Osteoblast (primary cell): ENCODE measurements around the gene DPH2. TPM values are rescaled to one million over a fixed set of nuclear protein-coding genes. Genes with fewer than 3 reads are reported as not detected.

ENCODE experiments used
- DNase-seq: peaks from one replicate; pipeline ENCODE4 v3.0.0; 2011; ENCODE audit warnings: low spot score, mixed read lengths; ENCODE audit not compliant: insufficient read length; ENCODE audit errors: missing footprints
- H2AFZ ChIP-seq: 2 replicates; pipeline ENCODE4 v1.6.0; 2011; ENCODE audit warnings: mild to moderate bottlenecking, low read length
- H3K27ac ChIP-seq: 2 replicates; pipeline ENCODE4 v1.5.1; 2011; ENCODE audit warnings: mild to moderate bottlenecking, low read depth, low read length, moderate library complexity
- H3K27me3 ChIP-seq: 2 replicates; pipeline ENCODE4 v1.6.0; 2012; ENCODE audit warnings: mild to moderate bottlenecking, control low read depth, inconsistent platforms, low read length, moderate library complexity; ENCODE audit not compliant: insufficient read depth
- H3K36me3 ChIP-seq: 2 replicates; pipeline ENCODE4 v1.5.1; 2011; ENCODE audit warnings: mild to moderate bottlenecking, low read length, control low read depth, moderate library complexity; ENCODE audit not compliant: insufficient read depth
- H3K4me1 ChIP-seq: 2 replicates; pipeline ENCODE4 v1.5.1; 2011; ENCODE audit warnings: mild to moderate bottlenecking, low read length, control low read depth, moderate library complexity; ENCODE audit not compliant: insufficient read depth
- H3K4me2 ChIP-seq: 2 replicates; pipeline ENCODE4 v1.6.0; 2011; ENCODE audit warnings: mild to moderate bottlenecking, low read length; ENCODE audit not compliant: insufficient read depth
- H3K4me3 ChIP-seq: fragments of 200-600 bp; sonication (generic); 3 replicates; pipeline ENCODE4 v1.5.1; 2012; ENCODE audit warnings: mild to moderate bottlenecking, low read length, inconsistent platforms; ENCODE audit not compliant: insufficient read depth
- H3K79me2 ChIP-seq: 2 replicates; pipeline ENCODE4 v1.6.0; 2012; ENCODE audit warnings: mild to moderate bottlenecking, low read length, control low read depth, inconsistent platforms; ENCODE audit not compliant: insufficient read depth
- H3K9me3 ChIP-seq: 2 replicates; pipeline ENCODE4 v1.5.1; 2011; ENCODE audit warnings: low read depth, low read length, control low read depth
- H4K20me1 ChIP-seq: 2 replicates; pipeline ENCODE4 v1.6.0; 2012; ENCODE audit warnings: mild to moderate bottlenecking, low read length, control low read depth; ENCODE audit not compliant: insufficient read depth
- total RNA-seq: library from RNA; depleted of rRNA; stranded (reverse); fragments of >200 nt; gene quantifications from 2 replicates; pipeline ENCODE4 v1.2.3, GENCODE V29; 2012
- TF ChIP-seq, protein P1 (sequence below): IDR thresholded peaks from 2 replicates; pipeline ENCODE4 v1.5.1; 2011; ENCODE audit warnings: mild to moderate bottlenecking, low read depth, low read length, moderate library complexity; ENCODE audit errors: extremely low read depth

The DPH2 gene
- total RNA-seq, 1 donor, result 15.6 TPM

DNA sequence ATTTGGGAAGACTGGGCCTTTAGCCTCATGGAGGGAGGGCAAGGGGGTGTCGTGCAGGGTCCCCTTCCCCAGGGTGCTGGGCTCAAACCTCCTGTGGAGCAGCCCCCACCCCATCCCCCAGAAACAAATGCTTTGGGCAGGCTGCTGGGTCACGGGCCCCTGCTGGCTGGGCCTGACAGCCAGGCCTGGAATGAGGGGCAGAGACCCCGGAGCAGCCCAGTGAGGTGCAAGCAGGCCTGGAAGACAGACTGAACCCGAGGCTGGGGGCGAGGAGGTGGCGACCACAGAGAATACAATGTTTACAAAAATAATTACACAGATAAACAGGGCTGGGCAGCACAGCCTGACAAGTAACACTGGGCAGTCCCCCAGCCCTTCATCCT is 26.9 kb downstream of the DPH2 start:
- Histone ChIP-seq H3K4me3 (no peak overlapping the region), H4K20me1 (no peaks in the 10 kb centered on the region), H3K4me1 (peaks cover 5% of the 10 kb centered on the region), H3K36me3 (no peaks in the 10 kb centered on the region), H3K79me2 (no peaks in the 10 kb centered on the region), H2AFZ (no peak overlapping the region), H3K4me2 (no peak overlapping the region), H3K27ac (no peak overlapping the region), H3K27me3 (no peaks in the 10 kb centered on the region), H3K9me3 (no peaks in the 10 kb centered on the region)
- DNase-seq, result no peak
- TF ChIP-seq, protein P1, sequence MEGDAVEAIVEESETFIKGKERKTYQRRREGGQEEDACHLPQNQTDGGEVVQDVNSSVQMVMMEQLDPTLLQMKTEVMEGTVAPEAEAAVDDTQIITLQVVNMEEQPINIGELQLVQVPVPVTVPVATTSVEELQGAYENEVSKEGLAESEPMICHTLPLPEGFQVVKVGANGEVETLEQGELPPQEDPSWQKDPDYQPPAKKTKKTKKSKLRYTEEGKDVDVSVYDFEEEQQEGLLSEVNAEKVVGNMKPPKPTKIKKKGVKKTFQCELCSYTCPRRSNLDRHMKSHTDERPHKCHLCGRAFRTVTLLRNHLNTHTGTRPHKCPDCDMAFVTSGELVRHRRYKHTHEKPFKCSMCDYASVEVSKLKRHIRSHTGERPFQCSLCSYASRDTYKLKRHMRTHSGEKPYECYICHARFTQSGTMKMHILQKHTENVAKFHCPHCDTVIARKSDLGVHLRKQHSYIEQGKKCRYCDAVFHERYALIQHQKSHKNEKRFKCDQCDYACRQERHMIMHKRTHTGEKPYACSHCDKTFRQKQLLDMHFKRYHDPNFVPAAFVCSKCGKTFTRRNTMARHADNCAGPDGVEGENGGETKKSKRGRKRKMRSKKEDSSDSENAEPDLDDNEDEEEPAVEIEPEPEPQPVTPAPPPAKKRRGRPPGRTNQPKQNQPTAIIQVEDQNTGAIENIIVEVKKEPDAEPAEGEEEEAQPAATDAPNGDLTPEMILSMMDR, result no peak

DNA sequence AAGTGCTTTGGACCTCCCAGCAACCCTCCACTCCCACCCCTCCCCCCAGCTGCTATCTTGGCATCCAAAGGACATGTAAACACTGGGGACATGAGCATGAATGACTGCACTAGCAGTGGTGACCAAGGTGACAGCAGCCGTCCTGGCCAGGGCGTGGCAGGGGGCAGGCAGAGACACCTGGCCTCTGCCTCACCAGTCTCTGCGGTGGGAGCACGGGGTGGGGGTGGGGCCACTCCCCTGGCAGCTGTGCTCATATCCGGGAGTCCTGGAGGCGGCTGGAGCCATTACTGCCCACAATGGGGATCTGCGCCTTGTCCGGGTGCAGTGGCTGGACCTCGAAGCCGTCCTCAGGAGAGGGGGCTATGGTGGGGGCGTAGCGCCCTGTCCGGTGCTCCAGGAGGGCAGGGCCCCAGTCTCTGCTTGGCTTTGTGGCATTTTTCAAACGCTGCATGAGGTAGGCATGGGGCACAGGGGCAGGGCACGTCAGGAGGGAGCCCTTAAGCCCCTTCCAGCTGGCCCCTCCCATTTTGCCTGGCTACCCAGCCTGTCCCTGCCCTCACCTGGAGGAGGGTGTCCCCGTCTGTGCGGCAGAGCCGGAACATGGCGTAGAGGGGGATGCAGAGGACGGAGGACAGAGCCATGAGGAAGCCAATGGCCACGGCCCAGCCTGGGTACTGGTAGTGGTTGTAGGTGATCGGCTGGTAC is 27.6 kb downstream of the DPH2 start:
- DNase-seq, result no peak
- no peak overlapping the region for H3K4me3 ChIP-seq
- no peaks in the 10 kb centered on the region for H3K36me3 ChIP-seq
- H3K4me1 ChIP-seq, result no peaks in the 10 kb centered on the region
- no peaks in the 10 kb centered on the region for H3K79me2 ChIP-seq
- no peak overlapping the region for H3K4me2 ChIP-seq
- H3K27ac ChIP-seq, result no peak overlapping the region
- H3K9me3 ChIP-seq, result no peaks in the 10 kb centered on the region
- no peaks in the 10 kb centered on the region for H4K20me1 ChIP-seq
- no peaks in the 10 kb centered on the region for H3K27me3 ChIP-seq
- no peak overlapping the region for H2AFZ ChIP-seq
- TF ChIP-seq, protein P1, result no peak

DNA sequence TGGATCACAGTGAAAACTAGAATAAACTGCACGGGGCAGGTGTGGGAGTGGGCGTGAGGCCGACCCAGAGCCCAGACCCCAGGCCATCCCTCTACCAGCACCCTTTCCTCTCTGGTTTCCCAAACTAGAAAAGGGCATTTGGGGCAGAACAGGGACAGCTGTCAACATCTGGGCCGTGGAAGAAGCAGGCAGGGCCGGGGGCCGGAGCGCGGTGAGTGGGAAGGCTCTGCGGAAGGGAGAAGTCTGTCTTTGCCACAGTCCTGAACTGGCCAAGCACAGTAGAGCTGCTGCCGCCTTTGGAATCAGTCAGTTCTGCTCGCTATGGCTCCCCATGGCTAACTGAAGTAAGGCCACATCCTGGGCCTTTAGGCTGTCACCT is 28.2 kb downstream of the DPH2 start:
- TF ChIP-seq, protein P1, result no peak
- Histone ChIP-seq H3K9me3 (no peaks in the 10 kb centered on the region), H2AFZ (no peak overlapping the region), H3K27me3 (no peaks in the 10 kb centered on the region), H3K27ac (no peak overlapping the region), H3K36me3 (no peaks in the 10 kb centered on the region), H4K20me1 (no peaks in the 10 kb centered on the region), H3K4me1 (no peaks in the 10 kb centered on the region), H3K79me2 (no peaks in the 10 kb centered on the region), H3K4me2 (no peak overlapping the region), H3K4me3 (no peak overlapping the region)
- no peak for DNase-seq

DNA sequence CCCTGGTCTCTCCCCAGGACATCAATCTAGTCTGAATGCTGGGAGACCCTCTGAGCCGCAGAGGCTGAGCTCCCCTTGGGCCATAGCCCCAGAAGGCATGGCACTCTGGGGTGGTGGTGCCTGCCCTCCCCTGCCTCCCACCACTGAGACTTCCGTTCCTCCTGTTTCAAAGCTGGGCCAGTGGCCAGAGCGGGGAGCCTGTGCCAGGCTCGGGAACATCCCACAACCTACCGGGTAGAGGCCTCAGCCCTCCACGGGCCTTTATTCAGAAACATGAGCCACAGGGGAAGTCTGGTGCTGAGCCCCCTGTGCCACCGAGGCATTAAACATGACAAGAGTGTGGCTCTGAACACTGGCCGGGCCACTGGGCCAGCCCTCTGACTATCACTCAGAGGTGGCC is 29.6 kb downstream of the DPH2 start:
- Histone ChIP-seq H3K36me3 (no peaks in the 10 kb centered on the region), H2AFZ (no peak overlapping the region), H3K27me3 (no peaks in the 10 kb centered on the region), H3K4me1 (no peaks in the 10 kb centered on the region), H3K4me2 (no peak overlapping the region), H4K20me1 (no peaks in the 10 kb centered on the region), H3K27ac (no peak overlapping the region), H3K4me3 (no peak overlapping the region), H3K9me3 (no peaks in the 10 kb centered on the region), H3K79me2 (no peaks in the 10 kb centered on the region)
- TF ChIP-seq, protein P1, result no peak
- DNase-seq, result no peak
